Panc1 (cell line): ENCODE data around the gene ASB5. TPM values are rescaled to one million over a fixed set of nuclear protein-coding genes. Genes with fewer than 3 reads are reported as not detected.

Source experiments
- ATAC-seq: fragments of 200-7000 bp; cut with Tn5 transposase; 2 replicates; pipeline ENCODE4 v1.9.1; 2020; ENCODE audit warnings: mild to moderate bottlenecking, moderate library complexity
- BruUV-seq: library from RNA; stranded (reverse); fragments of 400-500 nt; replicated peaks from 2 replicates; lab custom pipeline; 2021; lab: Mats Ljungman, UMichigan
- CTCF ChIA-PET: fragments of 300-600 bp; sonication (Branson Sonifier 250); formaldehyde crosslinking; loops from one replicate; lab custom pipeline; 2022; ENCODE audit warnings: antibody characterized with exemption; lab: Charles Lee
- POLR2A ChIA-PET: fragments of 300-600 bp; sonication (Branson Sonifier 250); formaldehyde crosslinking; loops from one replicate; lab custom pipeline; 2022; ENCODE audit warnings: antibody characterized with exemption; lab: Charles Lee
- DNase-seq: peaks from one replicate; pipeline ENCODE4 v3.0.0-alpha.2; 2010; ENCODE audit warnings: low read depth, low spot score
- H3K27ac ChIP-seq: 2 replicates; pipeline ENCODE4 v1.5.1; 2011; ENCODE audit warnings: mild to moderate bottlenecking, low read length, inconsistent platforms
- H3K27me3 ChIP-seq: fragments of 200-500 bp; sonication (Bioruptor generic); 2 replicates; pipeline ENCODE4 v1.6.0; 2014; ENCODE audit warnings: low read length, inconsistent platforms; ENCODE audit not compliant: control insufficient read depth, insufficient read depth
- H3K36me3 ChIP-seq: fragments of 200-500 bp; sonication (Bioruptor generic); 2 replicates; pipeline ENCODE4 v1.5.1; 2014; ENCODE audit warnings: inconsistent platforms, mild to moderate bottlenecking, low read length, moderate library complexity; ENCODE audit not compliant: control insufficient read depth, insufficient read depth
- H3K4me1 ChIP-seq: 2 replicates; pipeline ENCODE4 v1.5.1; 2011; ENCODE audit warnings: inconsistent platforms, mild to moderate bottlenecking, low read length, moderate library complexity; ENCODE audit not compliant: control insufficient read depth, insufficient read depth
- H3K4me3 ChIP-seq, 2 experiments: 2 replicates each; pipeline ENCODE4 v1.5.1; 2011 to 2012; ENCODE audit warnings: low read depth in 2 of 2, low read length in 2 of 2, mild to moderate bottlenecking in 2 of 2, inconsistent platforms in 1 of 2, moderate library complexity in 1 of 2
- H3K9me3 ChIP-seq: fragments of 200-500 bp; sonication (Bioruptor generic); 2 replicates; pipeline ENCODE4 v1.5.1; 2014; ENCODE audit warnings: low read depth, mild to moderate bottlenecking, inconsistent platforms, low read length, moderate library complexity; ENCODE audit not compliant: control insufficient read depth, insufficient read depth
- POLR2AphosphoS5 ChIP-seq: IDR thresholded peaks from 2 replicates; pipeline ENCODE4 v1.6.1; 2012; ENCODE audit warnings: mild to moderate bottlenecking, low read depth, low read length, moderate library complexity
- SIN3A ChIP-seq: IDR thresholded peaks from 2 replicates; pipeline ENCODE4 v1.6.1; 2012; ENCODE audit warnings: low read depth, mild to moderate bottlenecking, low read length, moderate library complexity, borderline replicate concordance; ENCODE audit not compliant: insufficient read depth
- TCF7L2 ChIP-seq: IDR thresholded peaks from 2 replicates; pipeline ENCODE4 v1.6.1; 2011; ENCODE audit warnings: mild to moderate bottlenecking, low read depth, low read length, inconsistent platforms
- in situ Hi-C: cut with HindIII; loops from 2 replicates; pipeline ENCODE4 v1.10.0; 2016; ENCODE audit warnings: low sequenced_read_pairs, low pct_unique_long_range_greater_than_20kb
- intact Hi-C: fragments of 100-400 bp; cut with micrococcal nuclease; formaldehyde crosslinking; loops from one replicate; pipeline ENCODE4 v1.10.0; 2022; ENCODE audit not compliant: unreplicated experiment
- total RNA-seq: library from RNA; stranded (reverse); gene quantifications from one replicate; pipeline ENCODE4 v1.2.1, GENCODE V29; 2021; ENCODE audit not compliant: unreplicated experiment
- TF ChIP-seq, protein P1 (sequence below): fragments of 450-650 bp; IDR thresholded peaks from 2 replicates; pipeline ENCODE4 v1.5.1; 2017; ENCODE audit warnings: mild to moderate bottlenecking
- TF ChIP-seq, protein P2 (sequence below), 2 experiments: IDR thresholded peaks; 2 replicates each; pipeline ENCODE4 v1.6.1; 2011 to 2012; ENCODE audit warnings: low read depth in 2 of 2, control low read depth in 1 of 2, low read length in 1 of 2, mild to moderate bottlenecking in 1 of 2, moderate library complexity in 1 of 2; ENCODE audit not compliant: insufficient read depth in 1 of 2

Gene ASB5
- total RNA-seq, 1 experiment from 2014 or later = not detected

DNA sequence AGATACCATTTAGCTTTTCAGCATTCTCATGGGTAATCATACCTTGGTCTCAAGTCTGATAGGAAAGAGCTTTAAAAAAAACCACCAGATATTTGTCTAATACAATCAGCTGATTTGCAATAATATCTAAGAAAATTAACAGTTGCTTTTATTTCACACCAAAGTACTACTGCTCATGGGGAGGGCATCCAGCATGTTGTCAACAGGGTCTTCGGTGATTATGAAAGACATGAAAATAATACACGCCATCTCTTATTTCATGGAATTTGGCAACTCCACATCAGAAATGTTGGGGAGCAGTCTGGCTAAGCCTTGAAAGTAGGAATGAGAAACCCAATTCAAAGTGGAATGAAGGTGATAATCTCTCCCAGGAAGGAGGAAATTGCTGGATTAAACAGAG is 3.0 kb downstream of the ASB5 start:
- Histone ChIP-seq H3K27ac (no peak overlapping the region), H3K4me3 (no peak overlapping the region), H3K36me3 (no peaks in the 10 kb centered on the region), H3K4me1 (no peaks in the 10 kb centered on the region), H3K27me3 (no peaks in the 10 kb centered on the region), H3K9me3 (no peaks in the 10 kb centered on the region)
- BruUV-seq = no TSS peak
- no peak for TF ChIP-seq TCF7L2
- TF ChIP-seq, protein P1, sequence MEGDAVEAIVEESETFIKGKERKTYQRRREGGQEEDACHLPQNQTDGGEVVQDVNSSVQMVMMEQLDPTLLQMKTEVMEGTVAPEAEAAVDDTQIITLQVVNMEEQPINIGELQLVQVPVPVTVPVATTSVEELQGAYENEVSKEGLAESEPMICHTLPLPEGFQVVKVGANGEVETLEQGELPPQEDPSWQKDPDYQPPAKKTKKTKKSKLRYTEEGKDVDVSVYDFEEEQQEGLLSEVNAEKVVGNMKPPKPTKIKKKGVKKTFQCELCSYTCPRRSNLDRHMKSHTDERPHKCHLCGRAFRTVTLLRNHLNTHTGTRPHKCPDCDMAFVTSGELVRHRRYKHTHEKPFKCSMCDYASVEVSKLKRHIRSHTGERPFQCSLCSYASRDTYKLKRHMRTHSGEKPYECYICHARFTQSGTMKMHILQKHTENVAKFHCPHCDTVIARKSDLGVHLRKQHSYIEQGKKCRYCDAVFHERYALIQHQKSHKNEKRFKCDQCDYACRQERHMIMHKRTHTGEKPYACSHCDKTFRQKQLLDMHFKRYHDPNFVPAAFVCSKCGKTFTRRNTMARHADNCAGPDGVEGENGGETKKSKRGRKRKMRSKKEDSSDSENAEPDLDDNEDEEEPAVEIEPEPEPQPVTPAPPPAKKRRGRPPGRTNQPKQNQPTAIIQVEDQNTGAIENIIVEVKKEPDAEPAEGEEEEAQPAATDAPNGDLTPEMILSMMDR = no peak
- TF ChIP-seq POLR2AphosphoS5 = no peak
- TF ChIP-seq, protein P2, sequence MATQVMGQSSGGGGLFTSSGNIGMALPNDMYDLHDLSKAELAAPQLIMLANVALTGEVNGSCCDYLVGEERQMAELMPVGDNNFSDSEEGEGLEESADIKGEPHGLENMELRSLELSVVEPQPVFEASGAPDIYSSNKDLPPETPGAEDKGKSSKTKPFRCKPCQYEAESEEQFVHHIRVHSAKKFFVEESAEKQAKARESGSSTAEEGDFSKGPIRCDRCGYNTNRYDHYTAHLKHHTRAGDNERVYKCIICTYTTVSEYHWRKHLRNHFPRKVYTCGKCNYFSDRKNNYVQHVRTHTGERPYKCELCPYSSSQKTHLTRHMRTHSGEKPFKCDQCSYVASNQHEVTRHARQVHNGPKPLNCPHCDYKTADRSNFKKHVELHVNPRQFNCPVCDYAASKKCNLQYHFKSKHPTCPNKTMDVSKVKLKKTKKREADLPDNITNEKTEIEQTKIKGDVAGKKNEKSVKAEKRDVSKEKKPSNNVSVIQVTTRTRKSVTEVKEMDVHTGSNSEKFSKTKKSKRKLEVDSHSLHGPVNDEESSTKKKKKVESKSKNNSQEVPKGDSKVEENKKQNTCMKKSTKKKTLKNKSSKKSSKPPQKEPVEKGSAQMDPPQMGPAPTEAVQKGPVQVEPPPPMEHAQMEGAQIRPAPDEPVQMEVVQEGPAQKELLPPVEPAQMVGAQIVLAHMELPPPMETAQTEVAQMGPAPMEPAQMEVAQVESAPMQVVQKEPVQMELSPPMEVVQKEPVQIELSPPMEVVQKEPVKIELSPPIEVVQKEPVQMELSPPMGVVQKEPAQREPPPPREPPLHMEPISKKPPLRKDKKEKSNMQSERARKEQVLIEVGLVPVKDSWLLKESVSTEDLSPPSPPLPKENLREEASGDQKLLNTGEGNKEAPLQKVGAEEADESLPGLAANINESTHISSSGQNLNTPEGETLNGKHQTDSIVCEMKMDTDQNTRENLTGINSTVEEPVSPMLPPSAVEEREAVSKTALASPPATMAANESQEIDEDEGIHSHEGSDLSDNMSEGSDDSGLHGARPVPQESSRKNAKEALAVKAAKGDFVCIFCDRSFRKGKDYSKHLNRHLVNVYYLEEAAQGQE (IDR thresholded peaks at IDR 0.05; ENCODE audit: insufficient read depth in 1 of 2, low read depth in 2 of 2, low read length in 1 of 2) = no peak
- TF ChIP-seq SIN3A = no peak
- intact Hi-C loops = no loop called here
- no peak for ATAC-seq
- in situ Hi-C loops = no loop called here
- ChIA-PET CTCF (no interaction called here), POLR2A (no interaction called here)
- no peak for DNase-seq

DNA sequence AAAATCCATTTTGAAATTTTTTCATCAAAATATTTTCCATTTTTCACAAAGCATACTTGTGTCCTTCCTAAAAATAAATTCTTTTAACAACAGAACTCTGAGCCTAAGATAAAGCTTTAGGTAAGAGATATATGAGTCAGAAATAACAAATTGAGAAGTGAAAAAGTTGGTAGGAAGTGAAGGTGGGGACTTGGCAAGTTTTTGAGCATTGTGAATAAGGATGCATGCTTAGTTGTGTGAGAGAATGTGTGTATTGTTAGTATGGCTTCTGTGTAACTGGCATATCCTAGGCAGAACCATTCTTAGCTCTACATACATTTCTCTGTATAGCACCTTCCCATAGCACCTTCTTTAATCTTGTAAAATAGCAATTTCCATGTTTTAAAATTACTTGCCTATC is 6.8 kb downstream of the ASB5 start:
- Histone ChIP-seq H3K9me3 (no peaks in the 10 kb centered on the region), H3K4me3 (no peak overlapping the region), H3K27ac (no peak overlapping the region), H3K27me3 (no peaks in the 10 kb centered on the region), H3K4me1 (no peaks in the 10 kb centered on the region), H3K36me3 (no peaks in the 10 kb centered on the region)
- ChIA-PET POLR2A (no interaction called here), CTCF (no interaction called here)
- intact Hi-C loops (no loop called here), in situ Hi-C loops (no loop called here)
- no peak for DNase-seq
- no TSS peak for BruUV-seq
- ATAC-seq = no peak
- TF ChIP-seq TCF7L2 = no peak
- TF ChIP-seq POLR2AphosphoS5 = no peak
- TF ChIP-seq, protein P2 (IDR thresholded peaks at IDR 0.05; ENCODE audit: insufficient read depth in 1 of 2, low read depth in 2 of 2, low read length in 1 of 2) = no peak
